SHP77 (cell line): ENCODE data around the gene FRMD4A.
"Not testable (repeated sequence)": the region's sequence is repeated elsewhere in the genome, so short reads cannot be mapped to it uniquely, and the experiment has no call there.

Experiments used
- DNase-seq, 2 experiments: peaks; one replicate each; lab custom pipeline; 2025; lab: John Stamatoyannopoulos, UW

The FRMD4A gene

GRCh38 chr10:13810568-13810967 is 520.2 kb downstream of the FRMD4A start:
- no peak for DNase-seq

GRCh38 chr10:13809427-13809826 is 521.3 kb downstream of the FRMD4A start:
- no peak for DNase-seq

DNA sequence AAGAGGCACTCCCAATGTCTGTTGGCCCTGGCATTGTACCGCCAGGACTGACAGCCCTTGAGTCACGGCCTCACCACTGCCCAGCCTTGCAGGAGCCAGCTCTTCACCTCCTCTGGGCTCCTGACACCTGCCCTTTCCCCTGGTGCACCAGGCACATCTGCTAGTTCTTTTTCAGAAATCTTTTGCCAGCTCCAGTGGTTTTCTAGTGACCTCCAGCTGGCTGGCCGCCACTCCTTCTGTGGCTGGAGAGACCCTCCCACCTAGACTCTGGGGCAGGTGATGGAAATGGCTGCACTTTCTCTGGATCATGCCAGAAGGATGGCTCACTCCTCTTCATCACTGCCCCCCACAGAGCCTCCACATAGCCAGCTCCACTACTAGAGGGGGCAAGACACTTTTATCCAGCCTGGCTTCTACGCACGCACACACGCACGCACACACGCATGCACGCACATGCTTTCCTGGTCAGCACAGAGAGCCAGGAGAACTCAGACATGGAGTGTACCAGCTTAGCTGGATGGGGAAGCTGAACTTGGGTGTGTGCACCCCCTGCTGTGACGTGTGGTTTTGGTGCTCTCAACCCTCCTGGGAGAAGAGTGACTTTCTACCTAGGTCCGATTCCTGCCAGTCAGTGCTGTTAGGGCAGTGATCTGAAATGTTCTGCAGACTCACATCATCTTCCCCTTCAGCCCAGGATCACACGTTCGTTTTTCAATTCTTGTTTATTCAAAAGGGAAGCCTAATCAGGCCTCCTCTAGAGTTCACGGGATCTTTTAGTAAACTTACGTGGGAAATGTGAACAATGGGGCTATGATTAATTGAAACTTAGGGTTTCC is 522.0 kb downstream of the FRMD4A start:
- DNase-seq, result no peak

DNA sequence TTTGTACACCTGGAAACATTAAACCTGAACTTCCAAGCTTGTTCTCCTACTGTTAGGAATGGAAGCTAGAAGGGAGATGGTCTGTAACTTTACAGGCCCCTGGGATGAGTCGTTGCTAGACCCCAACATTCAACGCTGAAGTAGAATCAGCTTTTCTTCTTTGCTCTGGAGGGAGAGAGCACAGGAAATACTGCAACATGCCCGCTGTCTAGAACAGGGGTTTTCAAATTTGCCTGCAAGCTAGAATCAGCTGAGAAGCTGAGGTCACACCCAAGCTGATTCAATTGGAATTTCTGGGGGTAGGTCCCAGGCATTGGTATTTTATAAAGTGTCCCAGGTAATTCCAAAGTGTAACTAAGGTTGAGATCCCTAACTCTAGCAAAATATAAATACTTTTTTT is 524.3 kb downstream of the FRMD4A start:
- no peak for DNase-seq

DNA sequence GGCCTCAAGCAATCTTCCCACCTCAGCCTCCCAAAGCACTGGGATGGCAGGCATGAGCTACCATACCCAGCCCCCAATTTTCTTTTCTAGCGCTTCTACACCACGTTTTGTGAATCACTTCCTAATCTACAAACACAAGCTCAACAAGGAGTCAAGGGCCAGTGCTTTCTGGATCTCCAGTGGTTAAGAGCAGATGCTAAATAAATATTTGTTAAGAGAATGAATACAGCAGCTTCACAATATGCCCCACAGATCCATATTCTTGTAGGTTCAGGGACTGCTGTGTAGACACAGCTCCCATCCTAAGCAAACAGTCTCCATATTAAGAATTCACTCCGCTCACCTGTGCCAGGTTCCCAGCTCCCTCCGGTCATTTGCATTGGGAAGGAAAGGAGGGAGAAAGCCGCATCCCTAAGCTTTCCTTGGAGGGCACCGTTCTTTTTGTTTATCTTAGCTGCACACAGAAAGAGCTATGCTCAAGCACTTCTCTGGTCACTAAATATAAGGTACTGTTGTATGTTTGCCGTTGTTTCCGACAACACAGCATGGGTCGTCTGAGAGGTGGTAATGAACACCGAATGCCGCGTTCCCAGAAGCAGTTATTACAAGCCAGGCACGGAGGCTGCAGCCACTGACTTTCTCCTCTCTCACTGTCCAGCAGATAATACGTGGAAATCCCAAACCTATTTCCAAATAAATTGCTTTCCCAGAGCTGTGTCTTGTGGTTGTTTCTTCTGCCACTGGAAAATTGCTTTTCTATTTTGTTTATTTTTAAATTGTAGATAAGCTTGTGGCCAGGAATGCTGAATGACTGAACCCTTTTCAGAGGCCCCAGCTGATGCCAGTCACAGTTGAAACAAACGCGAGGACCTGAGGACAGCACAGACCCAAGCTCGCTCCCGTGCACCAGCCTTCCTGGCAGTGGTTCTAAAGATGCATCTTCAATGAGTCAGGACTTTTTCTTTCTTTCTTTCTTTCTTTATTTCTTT is 526.9 kb downstream of the FRMD4A start:
- no peak for DNase-seq

- DNase-seq, result no peak
These were observed 528.8 kb downstream of the FRMD4A start for GRCh38 chr10:13801907-13802288.

GRCh38 chr10:13801156-13801906 is 529.4 kb downstream of the FRMD4A start:
- no peak for DNase-seq

DNA sequence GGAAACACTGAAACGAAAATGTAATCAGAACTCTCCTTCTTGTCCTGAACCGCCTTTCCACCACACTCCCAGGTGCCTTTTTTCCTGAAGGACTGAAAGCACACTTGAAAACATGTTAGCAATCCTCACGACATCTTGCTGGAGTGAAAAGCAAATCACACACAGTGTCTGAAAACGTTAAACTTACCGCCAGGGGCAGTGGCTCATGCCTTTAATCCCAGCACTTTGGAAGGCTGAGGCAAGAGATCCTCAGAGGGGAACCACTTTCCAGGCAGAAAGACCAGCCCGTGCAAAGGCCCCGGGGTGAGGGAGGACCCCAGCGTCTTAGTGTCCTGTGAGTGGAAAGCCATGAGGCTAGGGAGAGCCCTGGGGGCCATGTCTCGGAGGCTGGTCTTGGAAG is 533.6 kb downstream of the FRMD4A start:
- no peak for DNase-seq

GRCh38 chr10:13795653-13796555 is 534.8 kb downstream of the FRMD4A start:
- no peak for DNase-seq

GRCh38 chr10:13794992-13795612 is 535.6 kb downstream of the FRMD4A start:
- DNase-seq, result peak; percentile 27 to 58

GRCh38 chr10:13792006-13792405 is 538.7 kb downstream of the FRMD4A start:
- peak in 1 of 2 experiments; percentile 13 for DNase-seq

DNA sequence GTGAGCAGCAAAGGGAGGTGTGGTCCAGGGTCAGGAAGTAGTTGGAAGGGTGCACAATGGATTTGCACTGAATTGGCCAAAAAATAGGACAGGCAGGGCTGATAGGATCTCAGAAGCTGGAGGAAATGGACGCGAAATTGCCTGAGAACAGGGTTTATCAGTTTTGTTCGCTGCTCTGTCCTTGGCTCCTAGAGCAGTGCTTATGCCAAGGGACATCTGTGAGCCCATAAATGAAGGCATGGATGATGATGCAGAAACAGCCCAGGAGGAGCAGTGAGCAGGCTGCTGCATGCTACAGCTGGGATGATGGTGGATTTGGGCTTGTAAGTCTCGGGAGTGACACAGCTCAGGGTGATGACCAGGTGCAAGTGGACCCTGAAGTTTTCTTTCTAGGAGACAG is 539.2 kb downstream of the FRMD4A start:
- DNase-seq, result no peak

DNA sequence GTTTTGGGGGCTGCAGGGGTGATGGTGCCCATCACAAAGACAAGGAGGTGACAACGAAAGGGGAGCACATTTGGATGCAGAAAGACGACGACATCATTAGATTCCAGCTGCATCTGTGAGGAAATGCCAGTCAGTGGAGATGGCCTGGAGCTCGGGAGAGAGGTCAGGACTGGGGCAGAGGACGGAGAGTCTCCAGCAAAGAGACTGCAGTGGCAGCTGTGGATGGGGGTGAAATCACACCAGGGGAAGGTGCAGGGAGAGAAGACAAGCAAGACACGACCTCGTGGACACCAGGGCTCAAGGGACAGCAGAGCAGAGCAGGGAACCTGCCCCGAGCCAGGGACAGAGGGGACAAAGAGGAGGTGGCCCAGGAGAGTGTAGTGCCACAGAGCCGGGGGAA is 540.5 kb downstream of the FRMD4A start:
- no peak for DNase-seq

GRCh38 chr10:13789448-13789829 is 541.3 kb downstream of the FRMD4A start:
- DNase-seq, result no peak

- no peak for DNase-seq
These were observed 541.8 kb downstream of the FRMD4A start for GRCh38 chr10:13788711-13789447.

DNA sequence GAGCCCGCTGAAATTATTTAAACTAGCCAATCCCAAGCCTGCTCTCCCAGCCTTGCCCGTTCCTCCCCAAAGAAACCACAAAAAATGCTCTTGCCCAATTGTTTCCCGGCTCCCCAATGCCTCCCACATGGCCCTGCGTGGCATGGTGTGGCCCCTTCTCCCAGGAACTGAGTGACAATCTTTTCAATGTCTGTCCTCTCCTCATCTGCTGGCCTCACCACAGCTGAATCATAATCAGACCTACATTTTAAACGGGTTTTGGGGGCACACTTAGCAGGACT is 542.5 kb downstream of the FRMD4A start:
- no peak for DNase-seq

GRCh38 chr10:13787015-13787421 is 543.7 kb downstream of the FRMD4A start:
- no peak for DNase-seq

GRCh38 chr10:13784067-13784466 is 546.7 kb downstream of the FRMD4A start:
- peak in 1 of 2 experiments; percentile 9 for DNase-seq

DNA sequence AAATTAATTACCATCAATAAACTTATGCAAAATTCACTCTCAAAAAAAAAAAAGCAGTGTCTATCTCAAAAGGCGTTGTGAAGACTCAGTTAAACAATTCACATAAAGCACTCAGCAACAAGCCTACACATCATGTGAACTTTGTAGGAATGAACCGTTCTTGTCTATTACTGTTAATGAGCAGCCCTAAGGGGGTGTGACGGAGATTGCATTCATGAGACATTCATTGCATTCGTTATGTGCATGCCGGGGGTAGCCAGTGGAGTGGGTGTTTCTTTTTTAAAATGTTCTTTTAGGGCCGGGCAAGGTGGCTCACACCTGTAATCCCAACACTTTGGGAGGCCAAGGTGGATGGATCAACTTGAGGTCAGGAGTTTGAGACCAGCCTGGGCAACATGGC is 551.0 kb downstream of the FRMD4A start:
- no peak for DNase-seq

DNA sequence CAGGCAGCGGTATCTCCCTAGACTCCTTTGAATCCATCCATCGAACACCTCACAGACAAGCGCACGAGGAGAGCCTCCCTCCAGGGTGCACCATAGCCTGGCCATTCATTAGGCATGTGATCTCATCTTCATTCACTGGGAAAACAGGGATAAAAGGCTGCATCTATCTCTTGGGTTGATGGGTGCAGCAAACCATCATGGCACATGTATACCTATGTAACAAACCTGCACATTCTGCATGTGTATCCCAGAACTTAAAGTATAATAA is 552.1 kb downstream of the FRMD4A start:
- not testable (repeated sequence) for DNase-seq
